Stimulated activated CD8-positive, alpha-beta memory T cell treated with anti-CD3 and anti-CD28 coated beads, Interleukin-15, amount 100 ng/mL, for 4 hours (primary cell): ENCODE measurements around the gene UBALD1.

ENCODE experiments used
- DNase-seq, 2 donors: peaks; one replicate each; pipeline ENCODE4 v3.0.0-alpha.2; 2020; ENCODE audit warnings: low read depth in 2 of 2

UBALD1 gene

DNA sequence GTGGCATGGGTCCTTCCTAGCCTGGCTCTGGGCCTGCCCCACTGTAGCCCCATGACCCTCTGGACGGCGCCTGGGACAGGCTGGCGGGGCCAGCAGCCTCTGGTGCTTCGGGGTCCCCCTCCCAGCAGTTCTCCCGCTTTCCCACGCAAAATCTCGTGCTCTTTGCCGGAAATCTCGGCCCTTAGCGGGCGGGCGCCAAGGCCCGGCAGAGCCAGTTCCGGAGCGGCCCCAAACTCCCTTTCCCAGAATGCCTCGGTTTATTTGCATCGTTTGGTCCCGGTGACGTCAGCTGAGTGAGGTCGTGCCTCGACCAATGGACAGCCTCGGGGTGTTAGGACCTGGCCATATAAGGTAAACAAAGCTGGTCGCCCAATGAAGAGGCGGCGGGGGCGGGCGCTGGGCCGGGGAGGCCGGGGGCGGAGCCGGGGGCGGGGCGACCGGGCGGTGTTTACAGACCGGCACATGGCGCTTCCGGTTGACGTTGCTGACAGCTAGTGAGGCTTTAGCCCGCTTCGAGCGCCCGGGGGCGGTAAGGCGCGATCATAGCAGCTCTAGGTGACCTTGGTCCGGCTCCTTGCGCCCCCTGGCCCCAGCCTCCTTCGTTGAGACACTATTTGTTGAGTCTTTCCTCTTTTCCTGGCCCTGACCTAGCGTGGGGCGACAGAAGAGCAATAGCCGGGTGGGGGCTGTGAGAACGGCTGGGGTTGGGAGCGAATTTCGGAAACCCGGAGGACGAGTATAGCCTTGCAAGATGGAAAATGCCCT, 1.5 kb upstream of the UBALD1 start:
- DNase-seq = peak; percentile 97 to 99

DNA sequence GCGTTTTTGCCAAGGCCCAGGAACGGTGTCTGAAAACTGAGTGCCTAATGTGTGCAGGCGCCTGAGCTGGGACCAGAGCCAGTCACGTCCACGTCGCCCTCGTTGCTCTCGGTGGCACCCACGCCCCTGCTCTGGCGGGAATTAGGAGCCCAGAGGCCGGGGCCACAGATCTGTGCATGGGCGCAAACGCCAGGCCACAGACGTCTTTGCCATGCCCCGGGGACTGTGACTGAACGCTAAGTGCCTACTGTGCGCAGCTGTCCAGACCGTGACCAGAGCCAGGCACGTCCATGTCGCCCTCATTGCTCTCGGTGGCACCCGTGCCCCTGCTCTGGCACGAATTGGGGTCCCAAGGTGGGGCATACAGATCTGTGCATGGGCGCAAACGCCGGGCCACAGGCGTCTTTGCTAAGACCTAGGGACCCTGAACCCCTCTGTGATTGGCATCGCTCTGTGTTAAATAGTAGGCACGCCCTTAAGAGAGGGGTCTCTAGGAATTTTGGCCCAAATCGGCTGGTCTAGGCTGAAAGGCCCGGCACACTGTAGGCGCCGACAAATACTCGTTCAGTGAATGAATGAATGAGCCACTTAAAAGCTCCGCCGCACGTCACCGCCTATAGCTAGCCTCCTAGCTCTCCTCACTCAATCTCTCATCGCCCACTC, 827 bp upstream of the UBALD1 start:
- DNase-seq = no peak

DNA sequence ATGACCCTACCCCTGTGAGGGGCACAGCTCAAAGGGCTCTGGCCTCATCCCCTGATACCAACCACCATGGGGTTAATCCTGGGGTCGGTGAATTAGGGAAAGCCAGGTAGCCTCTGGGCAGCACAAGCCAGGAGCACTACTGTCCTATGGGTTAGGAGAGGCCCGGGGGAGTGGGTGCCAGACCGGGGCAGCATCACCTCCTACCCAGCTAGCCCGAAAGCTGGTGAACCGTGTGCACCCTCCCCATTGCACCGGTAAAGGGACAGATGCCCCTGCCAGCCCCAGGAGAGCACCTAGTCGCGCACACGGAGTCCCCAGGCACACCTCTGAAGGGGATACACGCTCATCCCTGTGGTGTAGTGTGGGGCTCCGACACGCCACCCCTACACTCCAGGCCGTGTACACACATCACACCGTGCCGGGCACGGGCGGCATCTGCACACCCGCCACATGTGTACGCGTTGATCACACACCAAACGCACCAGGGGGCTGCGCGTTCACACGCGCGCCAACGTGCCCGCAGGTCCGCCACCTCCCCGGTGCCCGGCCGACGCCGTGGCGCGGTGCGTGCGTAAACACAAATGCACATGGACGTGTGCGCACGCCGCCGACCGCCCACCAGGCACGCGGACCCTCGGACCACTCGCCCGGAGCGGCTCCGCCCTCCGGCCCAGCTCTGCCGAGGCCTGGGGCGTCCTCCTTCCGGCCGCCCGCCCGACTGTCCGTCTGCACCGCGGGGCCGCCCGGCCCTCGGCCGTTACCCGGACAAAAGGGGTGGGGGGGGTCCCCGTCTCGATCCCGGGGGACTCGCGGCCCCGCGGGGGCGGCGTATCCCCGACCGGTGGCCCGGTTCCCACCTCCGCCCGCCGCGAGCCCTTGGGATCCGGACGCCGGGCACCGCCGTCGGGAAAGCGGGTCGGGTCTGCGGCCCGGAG, 785 bp downstream of the UBALD1 start:
- DNase-seq = no peak

DNA sequence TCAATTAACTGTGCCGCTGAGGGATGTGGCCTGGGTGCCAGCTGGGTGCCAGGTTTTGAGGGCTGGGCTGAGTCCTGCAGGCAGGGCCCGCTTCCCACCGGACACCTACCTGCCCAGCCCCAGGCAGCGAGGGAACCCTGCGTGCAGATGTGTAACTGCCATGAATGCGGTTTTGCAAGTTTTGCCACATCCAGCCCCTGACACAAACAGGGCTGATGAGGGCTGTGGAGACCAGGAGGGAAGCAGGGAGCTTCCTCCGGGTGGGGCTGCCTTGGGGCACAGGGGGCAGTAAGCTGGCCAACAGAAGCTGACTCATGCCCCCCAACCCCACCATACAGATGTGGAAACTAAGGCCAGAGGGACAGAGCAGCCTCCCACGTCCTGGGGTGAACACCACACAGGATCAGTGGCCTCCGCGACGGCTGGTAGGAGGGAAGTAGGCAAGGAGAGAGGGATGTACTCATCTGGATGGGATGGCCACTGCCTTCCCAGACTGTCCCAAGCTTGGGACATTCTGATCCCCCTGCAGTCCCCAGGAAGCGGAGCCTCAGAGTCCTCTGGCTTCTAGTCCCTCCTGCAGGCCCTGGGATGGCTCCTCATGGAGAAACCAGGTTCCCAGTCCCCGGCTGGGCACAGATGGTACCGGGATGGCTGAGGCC, 1.6 kb downstream of the UBALD1 start:
- DNase-seq = no peak

DNA sequence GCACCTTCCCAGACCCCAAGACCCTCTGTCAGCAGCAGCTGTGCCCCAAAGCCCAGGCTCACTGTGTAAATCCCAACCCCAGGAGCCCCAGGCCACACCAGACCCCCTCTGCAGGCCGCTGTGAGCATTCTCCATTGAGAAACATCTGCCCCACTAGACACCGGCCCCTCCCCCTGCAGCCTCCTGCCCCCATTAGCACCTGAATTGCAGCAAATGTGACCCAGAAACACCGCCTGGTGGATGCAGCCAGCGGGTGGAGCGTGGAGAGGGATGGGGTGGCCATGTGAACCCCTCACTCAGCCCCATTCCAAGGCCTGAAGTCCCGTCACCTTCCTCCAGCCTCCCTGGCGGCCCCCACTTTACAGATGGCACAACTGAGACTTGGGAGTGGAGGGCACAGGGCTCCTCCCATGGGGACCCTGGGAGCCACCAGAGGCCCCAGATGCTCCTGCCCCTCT, 2.2 kb downstream of the UBALD1 start:
- DNase-seq = no peak

DNA sequence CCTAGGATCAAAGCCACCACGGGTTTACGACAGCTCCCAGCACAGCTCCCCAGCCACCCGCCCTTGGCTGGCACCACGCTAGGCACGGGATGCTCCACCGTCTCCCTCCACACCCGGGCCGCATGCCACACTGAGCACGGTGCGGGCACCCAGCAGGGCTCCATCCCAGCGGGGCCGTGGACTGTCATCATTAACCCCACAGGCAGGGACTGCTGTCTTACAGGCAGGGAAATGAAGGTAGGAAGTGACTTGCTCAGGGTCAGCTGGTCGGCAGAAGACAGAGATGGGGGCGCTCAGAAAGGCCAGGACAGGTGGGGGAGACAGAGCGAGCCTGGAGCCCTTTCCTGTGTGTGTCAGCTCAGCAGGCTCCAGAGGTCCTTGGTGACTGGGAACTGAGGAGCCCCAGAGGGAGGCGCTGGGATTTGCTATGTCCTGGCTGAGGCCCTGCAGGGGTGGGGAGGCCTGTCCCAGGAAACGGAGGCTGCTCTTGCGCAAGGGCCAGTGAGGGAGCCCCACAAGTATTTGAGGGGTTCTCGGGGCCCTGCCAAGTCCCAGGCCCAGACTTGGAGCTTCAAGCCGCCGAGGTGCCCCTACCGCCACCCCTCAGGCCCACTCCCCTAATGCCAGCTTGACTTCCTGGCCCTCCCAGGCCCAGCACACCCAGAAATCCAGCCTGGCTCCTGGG, 3.2 kb downstream of the UBALD1 start:
- no peak for DNase-seq

DNA sequence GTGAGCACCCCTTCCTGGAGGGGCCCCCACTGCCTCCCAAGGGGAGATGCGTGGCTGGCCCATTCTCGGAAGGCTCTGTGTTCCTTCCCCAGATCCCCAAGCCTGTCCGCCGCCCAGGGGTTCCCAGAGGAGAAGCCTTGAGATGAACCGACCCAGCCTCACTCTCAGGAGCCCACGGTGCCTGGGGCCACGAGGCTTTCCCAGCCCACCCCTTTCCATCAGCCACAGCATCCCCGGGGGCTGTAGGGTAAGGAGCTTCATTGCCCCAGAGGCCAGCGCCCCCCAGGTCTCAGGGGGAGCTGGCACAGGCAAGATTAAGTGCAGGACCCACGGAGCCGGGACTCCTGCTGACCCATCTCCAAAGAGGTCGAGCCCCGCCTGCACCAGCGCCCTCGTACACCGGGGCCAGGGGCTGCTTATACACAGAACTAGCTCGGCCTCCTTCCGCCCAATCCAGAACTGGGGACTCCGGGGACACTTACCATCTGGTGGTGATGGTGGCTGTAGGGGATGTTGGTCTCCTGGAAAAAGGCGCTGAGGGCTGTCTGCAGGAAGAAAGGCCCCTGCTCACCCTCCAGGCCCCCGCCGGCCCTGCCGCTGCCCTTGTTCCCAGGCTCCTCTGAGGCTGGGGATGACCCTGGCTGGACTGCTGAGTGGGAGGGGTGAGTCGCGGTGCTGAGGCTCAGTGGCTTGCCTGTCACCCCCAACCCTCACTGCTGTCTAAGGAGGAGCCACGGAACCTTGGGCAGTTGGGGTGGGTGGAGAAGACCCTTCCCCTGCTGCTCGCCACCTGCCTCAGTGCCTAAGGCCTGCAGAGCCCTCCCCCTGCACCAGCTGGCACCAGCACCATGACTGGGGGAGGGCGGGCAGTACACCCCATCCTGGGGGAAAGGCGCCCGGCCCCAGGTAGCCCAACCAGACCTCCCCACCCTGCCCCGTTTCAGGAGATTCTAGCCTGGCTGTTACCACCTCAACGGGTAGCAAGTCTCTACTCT, 4.4 kb downstream of the UBALD1 start:
- no peak for DNase-seq

DNA sequence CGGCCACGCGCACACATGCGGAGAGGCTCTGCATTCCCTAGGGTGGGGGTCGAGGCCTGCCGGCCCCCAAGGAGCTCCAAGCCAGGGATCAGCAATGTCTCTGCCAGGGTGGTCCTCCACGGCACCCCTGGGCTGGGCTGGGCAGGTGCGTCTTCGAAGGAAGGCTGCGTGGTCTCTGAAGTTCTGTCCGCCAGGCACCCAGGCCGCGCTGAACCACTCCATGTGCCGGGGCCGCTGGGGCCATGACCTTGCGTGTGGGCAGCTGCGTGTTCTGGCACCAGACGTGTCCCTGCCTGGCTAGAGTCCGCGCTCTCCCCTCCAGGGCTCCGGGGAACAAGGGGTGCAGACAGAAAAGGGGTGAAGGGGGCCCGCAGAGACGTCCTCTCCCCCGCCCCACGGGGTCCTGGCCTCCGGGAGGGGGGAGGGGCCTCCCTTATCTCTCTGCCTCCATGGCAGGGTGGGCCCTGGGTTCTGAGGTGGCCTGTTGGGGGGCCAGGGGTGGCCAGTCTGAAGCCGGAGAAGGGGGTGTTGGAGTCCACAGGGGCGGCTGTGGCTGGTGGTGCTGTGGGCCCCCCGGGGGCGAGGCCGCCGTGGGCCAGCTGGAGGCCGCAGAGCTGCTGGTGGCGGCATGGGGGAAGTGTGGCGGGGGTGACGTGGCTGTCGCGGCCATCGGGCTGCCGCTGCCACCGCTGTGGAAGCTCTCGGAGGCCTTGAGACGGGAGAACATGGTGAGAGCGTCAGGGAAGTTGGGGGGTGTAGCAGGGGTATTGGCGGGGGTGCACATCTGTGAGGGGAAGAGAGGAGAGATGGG, 5.3 kb downstream of the UBALD1 start:
- no peak for DNase-seq

DNA sequence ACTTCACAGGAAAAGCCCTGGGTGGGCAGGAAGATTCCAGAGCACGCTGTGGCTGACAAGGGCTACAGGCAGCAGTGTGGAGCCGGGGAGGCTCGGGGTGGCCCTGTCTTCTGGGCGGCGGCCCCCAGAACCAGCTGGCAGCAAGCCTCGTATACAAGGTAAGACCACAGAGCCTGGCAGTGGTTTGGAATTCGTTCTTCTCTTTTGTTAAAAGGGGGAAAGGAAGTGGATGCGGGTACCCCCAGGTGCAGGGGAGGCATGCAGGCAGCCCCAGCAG, 6.0 kb downstream of the UBALD1 start:
- DNase-seq = no peak

DNA sequence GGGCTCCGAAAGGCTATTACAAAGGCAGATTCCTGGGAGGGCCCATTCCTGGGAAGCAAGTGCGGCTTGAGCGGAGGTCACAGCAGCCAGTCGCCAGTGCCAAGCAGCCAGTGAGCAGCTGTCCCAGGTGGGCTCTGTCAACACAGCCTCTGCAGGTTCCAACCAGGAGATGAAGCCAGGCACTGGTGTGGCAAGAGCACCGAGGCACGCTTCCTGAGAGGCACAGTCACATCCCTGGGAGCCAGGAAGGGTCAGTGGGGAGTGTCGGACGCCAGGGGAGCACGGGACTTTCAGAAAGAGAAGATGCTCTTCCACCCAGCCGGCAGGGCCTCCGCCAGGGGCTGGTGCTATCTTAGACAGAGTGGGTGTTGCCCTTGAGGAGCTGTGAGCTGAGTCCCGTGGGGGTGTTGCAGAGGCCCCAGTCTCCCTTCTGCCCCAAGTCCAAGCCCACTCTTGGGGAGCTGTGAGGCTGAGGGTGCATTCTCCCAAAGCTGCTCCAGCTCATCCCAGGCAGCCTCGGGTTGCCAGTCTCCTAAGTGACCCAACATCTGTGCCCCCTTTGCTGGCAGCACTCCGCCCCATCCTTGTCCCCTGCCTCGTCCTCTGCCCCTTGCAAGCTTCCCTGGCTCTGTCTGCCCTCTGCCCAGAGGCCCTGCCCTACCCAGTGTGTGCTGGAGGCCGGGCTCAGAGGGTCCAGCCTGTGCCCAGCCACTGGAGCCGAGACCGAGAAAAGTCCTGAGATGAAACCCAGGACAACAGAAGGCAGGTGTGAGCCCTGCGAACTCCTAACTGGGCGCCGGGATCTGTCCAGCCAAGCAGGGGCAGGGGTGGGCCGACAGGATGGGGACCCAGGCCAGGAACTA, 6.6 kb downstream of the UBALD1 start:
- no peak for DNase-seq

DNA sequence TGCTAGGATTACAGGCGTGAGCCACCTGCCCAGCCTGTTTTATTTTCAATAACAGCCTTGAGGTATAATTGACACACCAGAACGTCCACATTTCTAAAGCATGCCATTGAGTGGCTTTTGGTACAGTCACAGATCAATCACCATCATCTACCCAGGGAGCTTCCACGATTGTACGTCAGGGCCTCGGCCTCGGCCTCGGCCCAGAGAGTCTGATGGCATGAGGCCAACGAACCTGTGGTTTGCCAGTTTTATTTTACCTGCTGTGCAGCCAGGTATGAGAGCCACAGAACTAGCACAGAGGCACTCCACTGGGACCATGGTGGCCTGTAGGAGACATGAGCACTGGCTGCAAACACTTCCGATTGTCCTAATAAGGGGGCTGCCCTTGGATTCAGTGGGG, 8.3 kb downstream of the UBALD1 start:
- DNase-seq = no peak

DNA sequence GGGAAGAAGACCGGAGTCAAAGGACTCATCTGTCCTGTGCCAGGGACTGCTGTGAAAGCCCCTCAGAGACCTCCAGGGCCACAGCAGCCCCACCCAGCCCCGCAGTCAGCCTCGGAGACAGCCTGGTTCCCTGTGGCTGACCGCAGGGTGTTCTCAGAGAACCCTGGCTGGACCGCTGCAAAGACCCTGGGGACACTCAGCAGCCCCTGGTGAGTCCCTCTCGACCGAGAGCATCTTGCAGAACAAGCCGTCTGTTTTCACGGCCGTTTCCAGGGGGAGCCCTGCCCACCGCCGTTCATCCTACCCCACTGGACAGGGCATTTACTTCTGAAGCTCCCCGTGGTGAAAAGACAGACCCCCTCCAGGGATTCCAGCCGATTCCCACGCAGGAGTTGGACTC, 10.3 kb downstream of the UBALD1 start:
- DNase-seq = no peak

DNA sequence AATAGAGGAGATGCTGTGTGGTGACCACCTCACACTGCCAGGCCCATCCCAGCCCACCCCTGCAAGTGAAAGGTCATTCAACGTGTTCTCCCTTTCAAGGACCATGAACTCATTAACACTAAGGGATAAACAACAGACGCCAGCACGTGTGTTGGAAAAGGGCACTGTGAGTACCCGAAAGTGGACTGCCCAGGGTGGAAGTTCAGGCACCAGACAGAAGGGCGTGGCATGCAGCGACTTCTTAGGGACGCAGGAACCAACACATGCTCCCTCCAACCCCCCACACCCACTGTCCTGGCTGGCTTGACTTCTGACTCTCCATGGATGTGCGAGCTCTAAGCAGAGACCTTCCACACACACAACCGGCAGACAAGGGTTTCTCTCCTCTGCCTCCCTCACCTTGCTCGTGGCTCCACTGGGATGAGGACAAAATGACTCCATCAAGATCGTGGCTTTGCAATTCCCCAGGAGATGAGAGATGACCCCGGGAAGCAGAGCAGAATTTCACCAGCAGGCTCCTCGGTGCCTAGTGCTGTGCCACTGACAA, 11.0 kb downstream of the UBALD1 start:
- DNase-seq = no peak

DNA sequence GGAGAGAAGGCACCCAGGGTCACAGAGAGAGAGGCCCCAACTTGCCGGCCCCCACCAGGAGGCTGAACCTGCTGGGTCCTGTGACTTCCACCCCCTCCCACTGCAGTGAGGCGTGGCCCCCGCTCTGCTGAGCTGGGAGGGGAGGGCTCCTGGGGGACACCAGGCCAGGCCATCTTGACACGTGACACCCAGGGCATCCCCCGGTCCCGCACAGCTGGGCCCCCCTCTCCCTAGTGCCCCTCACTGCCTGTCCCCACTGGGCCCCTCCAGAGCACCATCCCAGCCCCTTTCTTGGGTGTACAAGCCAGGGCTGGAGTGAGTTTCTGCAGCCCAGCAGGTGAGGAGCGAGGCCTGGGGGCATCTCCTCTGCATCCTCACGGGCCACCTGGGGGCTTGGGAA, 12.4 kb downstream of the UBALD1 start:
- no peak for DNase-seq

DNA sequence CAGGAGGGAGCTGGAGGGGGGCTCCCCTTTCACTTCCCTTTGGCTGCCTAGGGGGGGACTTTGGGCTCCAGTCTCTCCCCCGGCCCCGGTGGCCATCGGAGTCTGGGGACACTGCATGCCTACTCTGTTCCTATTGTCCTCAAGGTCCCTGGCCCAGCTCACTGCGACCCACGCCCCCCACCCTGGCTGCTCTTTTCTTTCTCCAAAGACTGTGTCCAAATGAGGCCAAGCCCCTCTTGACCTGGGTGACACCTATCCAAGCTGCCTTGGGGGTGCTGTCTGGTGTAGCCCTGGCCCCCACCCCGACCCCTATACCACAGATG, 12.9 kb downstream of the UBALD1 start:
- DNase-seq = no peak

DNA sequence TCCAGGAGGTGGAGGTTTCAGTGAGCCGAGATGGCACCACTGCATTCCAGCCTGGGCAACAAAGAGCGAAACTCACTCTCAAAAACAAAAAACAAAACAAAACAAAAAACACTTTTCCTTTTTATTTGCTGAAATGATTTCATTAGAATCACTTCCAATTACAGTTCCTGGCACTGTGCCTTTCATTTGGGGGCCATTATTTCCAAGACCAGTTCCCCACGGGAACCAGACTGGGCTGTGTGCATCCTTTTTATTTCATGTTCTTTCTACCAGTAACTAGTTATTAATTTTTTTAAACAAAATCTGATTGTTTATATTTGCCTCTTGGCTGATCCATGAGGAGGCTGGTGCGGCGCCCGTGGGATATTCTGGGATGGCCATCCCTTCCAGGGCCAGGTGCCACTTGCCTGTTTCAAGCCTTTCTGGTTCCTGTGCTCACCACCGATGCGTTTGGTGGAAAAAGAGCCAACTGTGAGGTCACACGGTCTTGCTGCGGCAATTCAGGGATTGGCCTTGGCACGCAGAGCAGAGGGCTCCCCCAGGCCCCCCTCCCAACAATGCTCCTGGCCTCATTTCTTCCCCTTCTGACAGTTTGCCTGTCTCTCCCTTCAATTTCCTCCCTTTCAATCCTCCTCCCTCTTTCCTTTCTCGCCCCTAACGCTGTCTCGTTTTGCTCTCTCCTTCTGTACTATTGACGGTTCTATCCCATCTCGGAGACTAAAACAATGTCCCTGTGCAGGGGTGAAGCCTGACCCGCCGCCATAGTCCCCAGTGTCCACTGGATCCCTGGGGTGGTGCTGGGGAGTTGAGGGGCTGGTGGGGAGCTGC, 13.4 kb downstream of the UBALD1 start:
- DNase-seq = no peak

DNA sequence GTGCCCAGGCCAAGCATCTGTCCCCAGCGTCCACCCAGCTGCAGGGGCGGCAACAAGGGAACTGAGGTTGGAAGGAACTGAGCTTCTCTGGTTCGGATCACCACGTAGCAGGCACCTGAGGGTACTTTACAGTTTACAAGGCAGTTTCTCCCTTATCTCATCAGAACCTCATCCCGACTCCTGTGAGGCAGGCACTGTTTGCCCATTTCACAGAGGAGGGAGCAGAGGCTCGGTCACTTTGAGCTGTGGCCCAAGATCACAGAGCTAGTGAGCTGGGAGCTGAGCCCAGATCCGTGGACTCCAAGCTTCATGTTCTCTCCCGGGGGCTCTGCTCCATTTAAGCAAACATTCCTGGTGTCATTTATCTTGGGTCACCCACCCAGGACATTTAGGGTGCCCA, 15.1 kb downstream of the UBALD1 start:
- DNase-seq = no peak
